ENCODE results near the gene ZFP92. TPM values are rescaled to one million over a fixed set of nuclear protein-coding genes. Genes with fewer than 3 reads are reported as not detected.

ZFP92 gene
- total and polyA plus RNA-seq, 2 experiments from 2014 or later, result 0.09 TPM; not detected in 1

DNA sequence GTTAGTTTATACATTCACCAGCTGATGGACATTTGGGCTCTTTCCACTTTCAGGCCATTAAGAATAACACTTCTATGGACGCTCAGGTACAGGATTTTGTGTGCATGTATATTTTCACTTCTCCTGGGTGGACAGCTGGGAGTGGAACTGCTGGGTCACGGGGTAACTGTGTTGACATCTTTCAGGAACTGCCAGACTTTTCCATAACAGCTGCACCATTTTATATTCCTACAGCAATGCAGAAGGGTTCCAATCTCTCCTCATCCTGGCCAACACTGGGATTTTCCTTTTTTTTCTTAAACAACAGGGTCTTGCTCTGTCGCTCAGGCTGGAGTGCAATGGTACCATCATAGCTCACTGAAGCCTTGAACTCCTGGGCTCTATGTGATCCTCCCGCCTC lies 47.2 kb downstream of the ZFP92 start:
- no peak for DNase-seq (ENCODE audit: low read depth in 1 of 2, low spot score in 1 of 2)
- H3K36me3 ChIP-seq, result no peaks in the 10 kb centered on the region
- H3K27me3 ChIP-seq, result no peaks in the 10 kb centered on the region
- no peak overlapping the region for H3K4me3 ChIP-seq
- H3K27ac ChIP-seq, result no peak overlapping the region
- H3K9me3 ChIP-seq (ENCODE audit: low read depth), result no peaks in the 10 kb centered on the region
- no peak for TF ChIP-seq CTCF (IDR thresholded peaks at IDR 0.05; ENCODE audit: low read depth, low read length)
- H3K4me1 ChIP-seq (ENCODE audit: low read depth), result no peaks in the 10 kb centered on the region

- no peaks in the 10 kb centered on the region for H3K36me3 ChIP-seq
- TF ChIP-seq CTCF (IDR thresholded peaks at IDR 0.05; ENCODE audit: low read depth, low read length), result no peak
- H3K4me1 ChIP-seq (ENCODE audit: low read depth), result no peaks in the 10 kb centered on the region
- no peaks in the 10 kb centered on the region for H3K9me3 ChIP-seq (ENCODE audit: low read depth)
- H3K27me3 ChIP-seq, result no peaks in the 10 kb centered on the region
- peak in 1 of 2 donors; percentile 35 for DNase-seq (ENCODE audit: low read depth in 1 of 2, low spot score in 1 of 2)
- no peak overlapping the region for H3K27ac ChIP-seq
- H3K4me3 ChIP-seq, result no peak overlapping the region
Observed at GRCh38 chrX:153459986-153460385, 48.7 kb downstream of the ZFP92 start.

DNA sequence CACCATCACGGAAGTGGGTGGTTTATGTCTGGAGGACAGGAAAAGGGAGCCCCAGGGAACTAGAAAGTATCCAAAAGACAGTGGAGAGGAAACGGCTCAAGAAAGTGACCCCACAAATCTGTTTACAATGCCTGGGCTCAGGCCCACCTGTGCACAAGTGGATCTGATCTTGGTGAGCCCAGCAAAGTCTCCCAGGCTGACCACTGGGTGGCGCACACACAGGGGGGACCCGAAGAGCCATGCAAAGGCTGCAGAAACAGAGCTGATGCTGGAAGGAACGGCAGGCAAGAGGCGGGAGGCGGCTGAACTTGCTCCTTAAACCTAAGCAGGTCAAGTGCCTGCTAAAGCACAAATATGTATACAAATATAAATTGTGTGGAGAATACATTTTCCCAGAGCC lies 49.6 kb downstream of the ZFP92 start:
- DNase-seq (ENCODE audit: low read depth in 1 of 2, low spot score in 1 of 2), result peak; percentile 57 to 63
- no peaks in the 10 kb centered on the region for H3K4me1 ChIP-seq (ENCODE audit: low read depth)
- H3K9me3 ChIP-seq (ENCODE audit: low read depth), result no peaks in the 10 kb centered on the region
- H3K27me3 ChIP-seq, result no peaks in the 10 kb centered on the region
- no peak overlapping the region for H3K4me3 ChIP-seq
- TF ChIP-seq CTCF (IDR thresholded peaks at IDR 0.05; ENCODE audit: low read depth, low read length), result peak; percentile 63
- no peak overlapping the region for H3K27ac ChIP-seq
- no peaks in the 10 kb centered on the region for H3K36me3 ChIP-seq

Other genes starting within 250 kb of the ZFP92 start
- not detected in 2 replicates for gene MAGEA1, start 232.2 kb upstream of the ZFP92 start, total RNA-seq
- gene MAGEA1, start 232.2 kb upstream of the ZFP92 start, polyA plus RNA-seq, result not detected in 2 replicates
- gene PNMA6F, start 89.7 kb upstream of the ZFP92 start, total RNA-seq, result not detected in 2 replicates
- gene PNMA6F, start 89.7 kb upstream of the ZFP92 start, polyA plus RNA-seq, result not detected in 2 replicates
- 7.9 and 13.8 TPM in 2 replicates for gene ZNF275, start 77.3 kb upstream of the ZFP92 start, total RNA-seq
- 3.6 and 8.8 TPM in 2 replicates for gene ZNF275, start 77.3 kb upstream of the ZFP92 start, polyA plus RNA-seq
- 0.06 TPM in 1 of 2 replicates, not detected in the other for gene PNMA6E, start 10.1 kb upstream of the ZFP92 start, total RNA-seq
- gene PNMA6E, start 10.1 kb upstream of the ZFP92 start, polyA plus RNA-seq, result not detected in 2 replicates
- 0.36 TPM in 1 of 2 replicates, not detected in the other for gene TREX2, start 34.6 kb downstream of the ZFP92 start, total RNA-seq
- not detected in 2 replicates for gene TREX2, start 34.6 kb downstream of the ZFP92 start, polyA plus RNA-seq
- 19.1 and 19.8 TPM in 2 replicates for gene HAUS7, start 59.1 kb downstream of the ZFP92 start, total RNA-seq
- 12.9 and 22.6 TPM in 2 replicates for gene HAUS7, start 59.1 kb downstream of the ZFP92 start, polyA plus RNA-seq
- 0.54 and 1.9 TPM in 2 replicates for gene BGN, start 83.5 kb downstream of the ZFP92 start, total RNA-seq
- gene BGN, start 83.5 kb downstream of the ZFP92 start, polyA plus RNA-seq, result 1.0 and 2.2 TPM in 2 replicates
- gene ATP2B3, start 106.2 kb downstream of the ZFP92 start, total RNA-seq, result 0.14 and 0.21 TPM in 2 replicates
- 0.06 and 0.42 TPM in 2 replicates for gene ATP2B3, start 106.2 kb downstream of the ZFP92 start, polyA plus RNA-seq
- 28.5 and 33.8 TPM in 2 replicates for gene CCNQ, start 187.7 kb downstream of the ZFP92 start, total RNA-seq
- gene CCNQ, start 187.7 kb downstream of the ZFP92 start, polyA plus RNA-seq, result 36.8 and 37.0 TPM in 2 replicates
- gene DUSP9, start 235.7 kb downstream of the ZFP92 start, total RNA-seq, result 5.4 and 8.7 TPM in 2 replicates
- 6.8 and 8.7 TPM in 2 replicates for gene DUSP9, start 235.7 kb downstream of the ZFP92 start, polyA plus RNA-seq